NCI-H1417 (cell line): Measurements from ENCODE around the gene RNF168.
A peak's percentile ranks its signal among the peaks of the same experiment; 100 is the strongest.
"Not testable (repeated sequence)": the region's sequence is repeated elsewhere in the genome, so short reads cannot be mapped to it uniquely, and the experiment has no call there.

ENCODE experiments used
- DNase-seq, 3 experiments: peaks; one replicate each; lab custom pipeline; 2025; lab: John Stamatoyannopoulos, UW

Gene RNF168

DNA sequence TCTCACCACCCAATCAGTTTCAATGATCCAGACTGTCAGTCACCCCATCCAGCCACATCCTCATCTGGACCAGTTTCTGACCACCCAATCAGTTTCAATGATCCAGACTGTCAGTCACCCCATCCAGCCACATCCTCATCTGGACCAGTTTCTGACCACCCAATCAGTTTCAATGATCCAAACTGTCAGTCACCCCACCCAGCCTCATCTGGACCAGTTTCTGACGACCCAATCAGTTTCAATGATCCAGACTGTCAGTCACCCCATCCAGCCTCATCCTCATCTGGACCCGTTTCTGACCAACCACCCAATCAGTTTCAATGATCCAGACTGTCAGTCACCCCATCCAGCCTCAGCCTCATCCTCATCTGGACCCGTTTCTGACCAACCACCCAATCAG, 33.4 kb downstream of the RNF168 start:
- DNase-seq: not testable (repeated sequence)

DNA sequence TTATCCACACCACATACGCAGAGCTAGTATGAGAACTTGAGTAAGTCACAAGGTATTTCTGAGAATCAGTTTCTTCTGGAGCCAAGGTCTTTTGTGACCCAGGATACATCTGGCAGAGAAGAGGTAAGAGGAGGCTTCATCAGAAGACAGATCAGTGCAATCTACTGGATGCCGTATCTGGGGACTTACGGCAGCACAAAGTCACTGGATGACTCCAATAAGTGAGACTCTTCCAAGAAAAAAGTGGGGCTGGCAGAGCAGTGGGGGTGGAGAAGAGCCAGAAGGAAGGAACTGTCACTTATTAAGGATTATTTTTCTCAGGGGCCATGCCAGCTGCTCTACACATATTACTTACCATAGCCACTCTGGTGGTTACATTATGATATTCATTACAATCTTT, 39.8 kb downstream of the RNF168 start:
- no peak for DNase-seq

DNA sequence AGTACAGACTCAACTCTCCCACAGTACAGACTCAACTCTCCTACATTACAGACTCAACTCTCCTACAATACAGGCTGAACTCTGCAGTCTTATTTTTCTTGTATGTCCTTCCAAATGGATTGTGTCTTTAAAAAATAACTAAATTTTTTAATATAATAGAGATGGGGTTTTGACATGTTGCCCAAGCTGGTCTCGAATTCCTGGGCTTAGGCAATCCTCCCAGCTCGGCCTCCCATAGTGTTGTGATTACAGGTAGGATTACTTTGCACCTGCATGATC, 40.2 kb downstream of the RNF168 start:
- no peak for DNase-seq

DNA sequence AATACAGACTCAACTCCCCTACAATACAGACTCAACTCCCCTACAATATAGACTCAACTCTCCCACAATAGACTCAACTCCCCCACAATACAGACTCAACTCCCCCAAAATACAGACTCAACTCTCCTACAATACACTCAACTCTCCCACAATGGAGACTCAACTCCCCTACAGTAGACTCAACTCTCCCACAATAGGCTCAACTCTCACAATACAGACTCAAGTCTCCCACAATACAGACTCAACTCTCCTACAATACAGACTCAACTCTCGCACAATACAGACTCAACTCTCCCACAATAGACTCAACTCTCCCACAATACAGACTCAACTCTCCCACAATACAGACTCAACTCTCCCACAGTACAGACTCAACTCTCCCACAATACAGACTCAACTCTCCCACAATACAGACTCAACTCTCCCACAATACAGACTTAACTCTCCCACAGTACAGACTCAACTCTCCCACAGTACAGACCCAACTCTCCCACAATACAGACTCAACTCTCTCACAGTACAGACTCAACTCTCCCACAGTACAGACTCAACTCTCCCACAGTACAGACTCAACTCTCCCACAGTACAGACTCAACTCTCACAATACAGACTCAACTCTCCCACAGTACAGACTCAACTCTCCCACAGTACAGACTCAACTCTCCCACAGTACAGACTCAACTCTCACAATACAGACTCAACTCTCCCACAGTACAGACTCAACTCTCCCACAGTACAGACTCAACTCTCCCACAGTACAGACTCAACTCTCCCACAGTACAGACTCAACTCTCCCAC, 40.7 kb downstream of the RNF168 start:
- not testable (repeated sequence) for DNase-seq

DNA sequence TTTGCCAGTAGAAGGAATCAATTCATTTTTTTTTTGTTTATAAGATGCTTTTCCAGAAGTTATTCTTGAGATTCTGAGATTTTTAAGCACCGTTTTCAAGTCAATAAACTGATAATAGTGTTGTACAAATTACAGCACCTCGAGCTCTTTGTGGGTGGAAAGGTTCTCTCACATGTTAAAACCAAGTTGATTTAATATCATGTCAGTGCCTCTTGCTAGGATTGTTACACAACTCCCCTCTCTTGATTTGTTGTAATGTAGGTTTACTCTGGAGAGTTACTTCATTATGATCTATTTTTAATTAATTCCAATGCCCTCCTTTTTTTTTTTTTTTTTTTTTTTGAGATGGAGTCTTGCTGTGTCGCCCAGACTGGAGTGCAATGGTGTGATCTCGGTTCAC, 45.5 kb downstream of the RNF168 start:
- DNase-seq: no peak

DNA sequence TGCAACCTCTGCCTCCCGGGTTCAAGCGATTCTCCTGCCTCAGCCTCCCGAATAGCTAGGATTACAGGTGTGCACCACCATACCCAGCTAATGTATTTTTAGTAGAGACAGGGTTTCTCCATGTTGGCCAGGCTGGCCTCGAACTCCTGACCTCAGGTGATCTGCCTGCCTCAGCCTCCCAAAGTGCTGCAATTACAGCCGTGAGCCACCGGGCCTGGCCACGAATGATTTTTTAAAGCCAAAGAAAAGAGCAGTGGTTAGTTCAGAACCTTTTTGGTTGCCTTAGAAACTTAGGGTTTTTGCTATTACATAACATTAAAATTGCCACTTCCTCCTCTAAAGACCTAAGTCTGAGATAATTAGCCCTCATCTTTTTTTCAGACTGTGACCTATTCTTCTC, 46.1 kb downstream of the RNF168 start:
- not testable (repeated sequence) for DNase-seq

DNA sequence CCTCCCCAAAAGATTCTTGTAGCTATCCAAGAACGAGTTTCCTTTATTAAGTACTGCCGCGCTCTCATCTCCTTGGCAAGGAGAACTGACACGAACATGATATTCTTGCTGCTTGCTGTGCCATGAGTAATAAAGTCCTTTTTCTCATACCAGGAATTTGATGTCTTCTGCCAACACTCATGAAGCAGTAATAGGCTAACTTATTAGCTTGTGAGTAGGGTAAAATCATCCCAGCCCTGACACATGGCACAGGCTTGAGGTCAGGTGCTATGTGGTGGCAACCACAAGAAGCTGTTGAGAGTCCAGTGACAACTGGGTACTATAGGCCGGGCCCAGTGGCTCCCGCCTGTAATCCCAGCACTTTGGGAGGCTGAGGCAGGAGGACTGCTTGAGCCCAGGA, 48.6 kb downstream of the RNF168 start:
- DNase-seq: no peak

DNA sequence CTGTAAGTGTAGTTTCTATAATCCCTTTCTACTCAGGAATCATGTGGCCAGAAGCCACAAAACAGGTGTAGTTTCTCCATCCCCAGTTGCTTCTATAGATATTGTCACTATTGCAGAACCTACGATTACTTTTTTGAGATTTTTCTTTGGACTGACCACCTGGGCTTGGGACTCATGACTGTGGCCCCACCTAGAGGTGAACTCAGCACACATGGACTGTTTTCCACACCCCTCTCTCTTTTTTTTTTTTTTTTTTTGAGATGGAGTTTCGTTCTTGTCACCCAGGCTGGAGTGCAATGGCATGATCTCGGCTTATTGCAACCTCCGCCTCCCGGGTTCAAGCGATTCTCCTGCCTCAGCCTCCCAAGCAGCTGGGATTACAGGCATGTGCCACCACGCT, 58.2 kb downstream of the RNF168 start:
- not testable (repeated sequence) for DNase-seq

DNA sequence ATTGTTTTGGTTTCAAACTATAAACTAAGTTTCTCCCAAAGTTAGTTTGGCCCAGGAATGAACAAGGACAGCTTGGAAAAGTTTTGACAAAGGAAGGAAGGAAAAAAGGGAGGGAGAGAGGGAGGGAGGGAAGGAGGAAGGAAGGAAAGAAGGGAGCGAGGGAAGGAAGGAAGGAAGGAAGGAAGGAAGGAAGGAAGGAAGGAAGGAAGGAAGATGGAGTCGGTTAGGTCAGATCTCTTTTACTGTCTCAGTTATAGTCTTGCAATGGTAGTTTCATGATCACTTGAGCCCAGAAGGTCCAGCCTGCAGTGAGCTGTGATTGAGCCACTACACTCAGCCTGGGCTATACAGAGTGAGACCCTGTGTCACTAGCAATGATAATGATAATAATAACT, 59.1 kb downstream of the RNF168 start:
- no peak for DNase-seq

DNA sequence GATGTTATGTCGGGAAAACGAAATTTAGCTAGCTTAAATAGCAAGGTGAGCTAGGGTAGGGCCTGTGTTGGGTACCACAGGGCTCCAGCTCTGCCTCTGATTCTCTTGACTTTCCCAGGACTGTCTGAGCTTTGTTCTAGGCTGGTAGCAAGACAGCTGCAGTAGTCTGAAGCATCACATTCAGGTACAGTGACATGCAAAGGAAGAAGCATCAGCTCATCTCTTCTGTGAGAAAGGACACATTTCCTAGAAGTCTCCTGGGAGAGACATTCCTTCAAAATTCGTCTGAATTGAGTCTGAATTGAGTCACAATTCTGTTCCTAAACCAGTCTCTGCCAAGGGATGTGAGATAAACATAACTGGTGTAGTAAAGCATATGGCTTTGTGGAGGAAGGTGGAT, 62.9 kb downstream of the RNF168 start:
- DNase-seq: no peak

DNA sequence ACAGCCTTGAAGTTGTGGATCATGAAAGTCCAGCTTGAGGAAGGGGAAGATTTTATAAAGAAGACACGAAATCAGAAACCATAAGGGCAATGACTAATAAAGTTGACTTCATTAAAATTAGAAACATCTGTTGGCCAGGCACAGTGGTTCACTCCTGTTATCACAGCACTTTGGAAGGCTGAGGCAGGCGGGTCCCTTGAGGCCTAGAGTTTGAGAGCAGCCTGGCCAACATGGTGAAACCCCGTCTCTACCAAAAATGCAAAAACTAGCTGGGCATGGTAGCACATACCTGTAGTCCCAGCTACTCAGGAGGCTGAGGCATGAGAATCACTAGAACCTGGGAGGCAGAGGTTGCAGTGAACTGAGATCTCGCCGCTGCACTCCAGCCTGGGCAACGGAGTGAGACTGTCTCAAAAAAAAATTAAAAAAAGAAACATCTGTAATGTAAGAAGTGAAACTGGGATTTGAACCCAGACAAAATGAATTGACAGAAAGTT, 63.5 kb downstream of the RNF168 start:
- DNase-seq: no peak

DNA sequence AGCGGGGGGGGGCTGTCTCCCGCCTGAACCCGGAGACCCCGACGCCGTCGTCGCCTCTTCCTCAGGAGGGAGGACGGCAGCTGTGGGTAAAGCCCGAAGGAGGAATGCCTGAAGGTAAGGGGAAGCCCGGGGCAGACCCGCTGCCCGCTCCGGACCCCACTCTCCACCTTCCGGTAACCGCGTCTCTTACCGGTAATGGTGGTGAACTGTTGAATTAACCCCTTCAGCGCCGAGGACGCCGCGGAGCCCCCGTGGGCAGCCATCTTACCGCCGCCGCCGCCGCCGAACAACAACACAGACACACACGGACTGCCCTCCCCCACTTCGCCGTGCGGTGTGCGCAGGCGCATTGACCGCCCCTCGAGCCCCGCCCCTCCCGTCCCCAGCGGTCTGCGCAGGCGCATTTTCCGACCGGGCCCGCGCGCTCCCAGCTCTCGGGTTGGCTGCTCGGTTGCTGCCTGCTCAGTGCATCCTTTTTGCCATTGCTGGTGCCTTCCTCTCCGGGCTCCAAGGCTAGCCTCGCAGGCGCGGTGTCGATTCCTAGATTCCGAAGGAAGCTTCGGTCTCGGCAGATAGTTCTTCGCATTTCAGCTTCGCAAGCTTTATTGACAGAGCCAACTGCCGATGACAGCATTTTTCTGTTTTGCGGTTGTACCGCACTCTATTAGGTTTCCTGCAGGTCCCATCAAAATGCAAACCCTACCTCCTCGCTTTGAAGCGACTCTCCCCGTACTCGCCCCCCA, 71.3 kb downstream of the RNF168 start, which contains the start of gene UBXN7:
TSS of gene UBXN7 (minus strand) at position 291 of the 743 bp plus-strand sequence. CDS start at position 263, 28 bp downstream.
- peak; percentile 94 to 98 (median 97) for DNase-seq

DNA sequence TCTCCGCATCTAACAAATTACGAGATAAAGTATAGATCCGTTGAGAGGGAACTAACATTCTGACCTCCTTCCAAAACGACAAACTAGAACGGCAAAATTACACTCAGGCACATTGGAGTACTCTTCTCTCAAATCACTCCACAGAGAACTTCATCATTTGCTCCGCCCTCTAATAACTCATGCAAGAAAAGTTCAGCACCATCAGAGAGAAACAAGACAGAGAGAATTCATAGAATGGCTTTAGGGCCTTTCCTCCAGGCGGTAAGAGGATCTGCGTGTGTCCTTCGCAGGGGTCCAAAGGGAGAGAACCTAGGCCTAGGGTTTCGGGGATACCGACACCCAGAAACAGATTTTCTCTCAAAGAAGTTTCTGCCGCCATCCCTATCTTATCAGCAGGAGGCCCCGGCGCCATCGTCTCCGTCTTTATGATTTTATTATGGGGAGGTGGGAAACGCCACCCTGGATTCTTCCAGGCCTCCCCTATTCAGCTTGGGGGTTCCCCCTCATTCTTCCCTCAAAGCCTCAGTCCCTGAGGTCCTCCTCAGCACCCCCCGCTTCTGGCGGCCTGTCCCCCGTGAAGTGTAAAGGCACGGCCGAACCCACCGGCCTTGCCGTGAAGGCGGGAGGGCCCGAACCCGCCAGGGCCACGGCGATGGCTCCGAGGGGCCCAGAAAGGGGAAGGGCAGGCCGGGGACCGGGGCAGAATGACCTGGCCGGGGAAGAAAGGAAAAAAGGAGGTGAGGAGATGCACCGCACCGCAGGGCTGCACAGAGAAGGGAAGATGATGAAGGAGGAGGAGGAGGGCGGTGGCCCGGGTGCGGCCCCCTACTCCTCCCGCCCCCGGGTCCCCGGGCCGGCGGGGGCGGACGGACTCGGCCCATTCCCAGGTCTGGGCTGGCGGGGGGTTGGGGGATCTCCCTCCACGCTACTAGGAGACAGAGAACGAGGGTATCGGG, 72.1 kb downstream of the RNF168 start:
- DNase-seq: peak; percentile 19 to 73 (median 72)

DNA sequence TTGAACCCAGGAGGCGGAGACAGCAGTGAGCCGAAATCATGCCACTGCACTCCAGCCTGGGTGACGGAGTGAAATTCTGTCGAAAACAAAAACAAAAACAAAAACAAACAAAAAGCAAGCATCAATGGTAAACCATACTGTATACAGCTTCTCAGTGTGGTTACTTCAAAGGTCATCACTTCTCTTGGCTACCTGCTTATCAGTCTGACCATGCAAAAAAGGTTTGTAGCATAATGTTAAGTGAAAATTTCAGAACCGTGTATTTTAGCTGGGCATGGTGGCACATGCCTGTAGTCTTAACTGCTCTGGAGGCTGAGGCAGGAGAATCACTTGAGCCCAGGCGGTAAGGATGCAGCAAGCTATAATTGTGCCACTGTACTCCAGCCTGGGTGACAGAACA, 75.5 kb downstream of the RNF168 start:
- no peak for DNase-seq

DNA sequence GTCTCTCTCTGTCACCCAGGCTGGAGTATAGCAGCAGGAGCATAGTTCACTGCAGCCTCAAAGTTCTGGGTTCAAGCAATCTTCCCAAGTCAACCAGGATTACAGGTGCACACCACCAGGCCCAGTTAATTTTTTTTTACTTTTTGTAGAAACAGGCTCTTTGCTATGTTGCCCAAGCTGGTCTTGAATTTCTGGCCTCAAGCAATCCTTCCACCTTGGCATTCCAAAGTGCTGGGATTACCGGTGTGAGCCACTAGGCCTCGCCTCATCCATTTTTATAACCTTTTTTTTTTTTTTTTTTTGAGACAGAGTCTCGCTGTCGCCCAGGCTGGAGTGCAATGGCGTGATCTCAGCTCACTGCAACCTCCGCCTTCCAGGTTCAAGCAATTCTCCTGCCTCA, 79.1 kb downstream of the RNF168 start:
- DNase-seq: not testable (repeated sequence)

DNA sequence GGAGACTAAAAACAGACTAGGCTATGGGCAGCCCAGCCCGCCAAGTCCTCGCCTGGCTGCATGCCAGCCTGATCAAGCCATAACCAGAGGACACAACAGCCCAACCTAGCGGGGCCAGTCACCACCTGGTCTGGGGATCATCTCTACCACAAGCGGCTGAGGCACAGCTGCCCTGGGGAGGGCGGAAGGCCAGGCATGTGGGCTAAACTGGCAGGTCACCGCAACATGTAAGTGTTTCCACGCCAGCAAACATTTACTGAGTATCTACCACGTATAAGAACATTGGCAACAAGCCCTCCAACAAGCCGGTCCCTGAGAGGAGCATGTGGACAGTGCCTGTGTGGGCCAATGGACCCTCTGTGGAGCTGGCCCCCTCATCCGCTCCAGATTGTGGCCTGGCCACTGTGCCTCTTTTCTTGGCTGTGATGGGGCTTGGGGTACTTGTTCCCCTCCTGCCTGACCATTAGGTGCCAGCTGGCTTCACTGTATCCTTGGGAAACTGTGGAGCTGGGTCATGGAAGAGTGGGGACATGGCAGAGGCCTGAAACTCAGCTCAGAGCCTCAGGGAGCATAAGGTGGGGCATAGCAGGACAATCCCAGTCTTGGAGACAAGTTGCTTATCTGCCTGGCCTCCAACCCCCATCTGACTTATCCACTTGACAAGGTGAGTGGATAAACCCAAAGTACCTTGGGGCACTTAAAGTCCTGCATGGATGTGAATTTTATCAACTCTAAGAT, 80.4 kb downstream of the RNF168 start:
- peak in 1 of 3 experiments; percentile 32 for DNase-seq

DNA sequence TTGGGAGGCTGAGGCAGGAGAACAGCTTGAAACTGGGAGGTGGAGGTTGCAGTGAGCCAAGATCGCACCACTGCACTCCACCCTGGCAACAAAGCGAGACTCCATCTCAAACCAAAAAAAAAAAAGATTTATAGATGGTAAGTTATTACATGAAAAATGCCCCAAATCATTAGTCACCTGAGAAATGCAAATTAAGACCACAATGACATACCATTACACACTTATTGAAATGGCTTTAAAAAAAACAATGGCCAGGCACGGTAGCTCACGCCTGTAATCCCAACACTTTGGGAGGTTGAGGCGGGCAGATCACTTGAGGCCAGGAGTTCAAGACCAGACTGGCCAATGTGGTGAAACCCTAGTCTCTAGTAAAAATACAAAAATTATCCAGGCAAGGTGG, 81.9 kb downstream of the RNF168 start:
- DNase-seq: not testable (repeated sequence)

DNA sequence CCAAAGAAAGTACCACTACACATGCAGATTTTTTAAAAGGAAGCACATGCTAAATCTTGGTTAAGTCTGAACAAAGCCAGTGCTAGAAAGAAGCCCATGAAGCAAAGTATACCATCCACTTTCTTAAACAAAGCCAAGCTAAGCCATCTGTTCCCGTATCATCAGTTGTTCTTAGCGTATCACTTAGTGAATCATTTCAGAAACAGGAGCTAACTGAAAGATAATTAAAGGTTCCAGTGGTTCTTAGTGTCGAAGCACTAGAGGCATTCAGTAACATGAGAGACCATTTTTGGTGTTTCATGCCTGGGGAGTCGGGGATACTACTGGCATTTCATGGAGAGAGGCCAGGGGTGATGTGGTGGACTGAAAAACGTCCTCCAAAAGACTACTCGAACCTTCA, 84.2 kb downstream of the RNF168 start:
- DNase-seq: no peak
